ENCODE data around the gene MIOX. TPM values are rescaled to one million over a fixed set of nuclear protein-coding genes. Genes with fewer than 3 reads are reported as not detected.

MIOX gene
- total RNA-seq, 2 donors from 2014 or later: not detected

DNA sequence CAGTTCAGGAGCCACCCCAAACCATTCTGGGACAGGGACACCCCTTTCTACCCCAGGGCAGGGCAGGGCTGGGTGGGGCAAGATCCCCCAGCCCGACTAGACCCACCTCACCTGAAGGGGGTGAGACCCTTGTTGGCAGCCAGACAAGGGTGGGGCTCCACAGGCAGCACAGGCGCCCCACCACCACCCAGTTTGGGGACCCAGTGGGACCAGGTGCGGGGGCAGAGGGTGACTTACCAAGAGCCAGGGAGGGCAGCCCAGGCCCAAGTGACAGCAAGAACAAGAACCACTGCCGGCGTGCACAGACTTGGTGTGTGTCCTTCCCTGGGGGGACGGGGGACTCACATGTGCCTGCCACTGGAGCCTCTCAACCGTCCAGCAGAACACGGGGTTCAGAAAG is 3.1 kb upstream of the MIOX start:
- Histone ChIP-seq H3K4me1 (ENCODE audit: control insufficient read depth, insufficient read depth, low read length) (no peaks in the 10 kb centered on the region), H3K4me3 (ENCODE audit: low read length) (no peak overlapping the region), H3K9ac (ENCODE audit: extremely low read depth, low read length, poor library complexity, severe bottlenecking) (no peak overlapping the region), H3K27ac (ENCODE audit: low read depth, low read length) (no peak overlapping the region), H3K36me3 (ENCODE audit: control insufficient read depth, insufficient read depth, low read length) (no peaks in the 10 kb centered on the region), H3K27me3 (ENCODE audit: control insufficient read depth, insufficient read depth, low read length, poor library complexity, severe bottlenecking) (peaks cover 20% of the 10 kb centered on the region), H3K9me3 (ENCODE audit: control insufficient read depth, low read length) (no peaks in the 10 kb centered on the region)
- 88 to 98% methylated on average over 8 of the region's 8 CpGs for WGBS, 2 experiments (ENCODE audit: insufficient coverage in 1 of 2, insufficient read length in 1 of 2)
- Mint-ChIP-seq H3K4me1 (peaks cover 11% of the 10 kb centered on the region), H3K27ac (no peak overlapping the region), H3K36me3 (ENCODE audit: low read depth) (no peaks in the 10 kb centered on the region), H3K9me3 (no peaks in the 10 kb centered on the region), H3K27me3 (ENCODE audit: insufficient read depth) (peaks cover 65% of the 10 kb centered on the region), H3K4me3 (no peak overlapping the region)
- TF ChIP-seq, protein P1, sequence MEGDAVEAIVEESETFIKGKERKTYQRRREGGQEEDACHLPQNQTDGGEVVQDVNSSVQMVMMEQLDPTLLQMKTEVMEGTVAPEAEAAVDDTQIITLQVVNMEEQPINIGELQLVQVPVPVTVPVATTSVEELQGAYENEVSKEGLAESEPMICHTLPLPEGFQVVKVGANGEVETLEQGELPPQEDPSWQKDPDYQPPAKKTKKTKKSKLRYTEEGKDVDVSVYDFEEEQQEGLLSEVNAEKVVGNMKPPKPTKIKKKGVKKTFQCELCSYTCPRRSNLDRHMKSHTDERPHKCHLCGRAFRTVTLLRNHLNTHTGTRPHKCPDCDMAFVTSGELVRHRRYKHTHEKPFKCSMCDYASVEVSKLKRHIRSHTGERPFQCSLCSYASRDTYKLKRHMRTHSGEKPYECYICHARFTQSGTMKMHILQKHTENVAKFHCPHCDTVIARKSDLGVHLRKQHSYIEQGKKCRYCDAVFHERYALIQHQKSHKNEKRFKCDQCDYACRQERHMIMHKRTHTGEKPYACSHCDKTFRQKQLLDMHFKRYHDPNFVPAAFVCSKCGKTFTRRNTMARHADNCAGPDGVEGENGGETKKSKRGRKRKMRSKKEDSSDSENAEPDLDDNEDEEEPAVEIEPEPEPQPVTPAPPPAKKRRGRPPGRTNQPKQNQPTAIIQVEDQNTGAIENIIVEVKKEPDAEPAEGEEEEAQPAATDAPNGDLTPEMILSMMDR (conservative IDR thresholded peaks at IDR 0.05): no peak
- no peak for DNase-seq

DNA sequence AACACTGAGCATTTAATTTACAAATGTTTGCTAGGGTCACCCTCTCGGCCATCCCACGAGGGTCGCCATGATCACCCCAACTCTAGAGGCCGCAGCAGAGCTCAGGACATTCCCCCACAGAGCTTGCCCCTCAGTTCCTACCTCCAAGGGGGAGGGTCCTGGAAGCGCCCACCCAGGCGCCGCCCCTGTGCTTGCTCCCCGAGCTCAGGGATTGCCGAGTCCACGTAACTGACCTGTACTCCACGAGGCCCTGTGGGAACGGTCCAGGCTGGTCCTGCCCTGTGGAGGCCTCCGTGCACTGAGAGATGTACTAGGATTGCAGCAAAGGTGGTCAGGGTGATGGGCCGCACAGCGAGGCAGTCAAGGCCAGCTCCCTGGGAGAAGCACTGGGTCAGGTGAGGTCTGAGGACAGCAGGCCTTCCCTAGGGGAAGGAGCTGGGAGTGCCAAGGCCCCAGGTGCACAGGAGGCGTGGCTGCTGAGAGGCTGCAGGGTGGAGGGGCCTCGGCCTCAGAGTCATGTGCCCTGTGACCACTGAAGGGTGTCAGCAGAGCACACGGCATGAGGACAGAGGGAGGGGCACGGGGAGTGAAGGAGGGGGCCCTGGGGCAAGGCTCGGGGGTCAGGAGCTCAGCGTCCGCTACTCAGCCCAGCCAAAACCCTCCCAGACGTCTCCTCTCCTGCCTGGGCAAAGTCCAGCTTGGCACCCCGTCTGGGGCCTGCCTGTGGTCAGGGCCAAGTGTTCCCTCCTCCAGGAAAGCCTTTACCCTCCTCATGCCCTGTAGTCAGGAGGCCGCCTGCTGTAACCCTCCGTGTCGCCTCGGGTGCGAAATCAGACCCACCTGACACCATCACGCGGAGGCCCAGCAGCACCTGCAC is 2.4 kb upstream of the MIOX start:
- H3K9ac ChIP-seq (ENCODE audit: extremely low read depth, low read length, poor library complexity, severe bottlenecking): no peak overlapping the region
- Mint-ChIP-seq H3K27me3 (ENCODE audit: insufficient read depth) (peaks cover 61% of the 10 kb centered on the region), H3K4me3 (no peak overlapping the region), H3K27ac (no peak overlapping the region), H3K9me3 (no peaks in the 10 kb centered on the region), H3K4me1 (peaks cover 11% of the 10 kb centered on the region), H3K36me3 (ENCODE audit: low read depth) (no peaks in the 10 kb centered on the region)
- peaks cover 19% of the 10 kb centered on the region for H3K27me3 ChIP-seq (ENCODE audit: control insufficient read depth, insufficient read depth, low read length, poor library complexity, severe bottlenecking)
- no peaks in the 10 kb centered on the region for H3K36me3 ChIP-seq (ENCODE audit: control insufficient read depth, insufficient read depth, low read length)
- 88 to 90% methylated on average over 24 to 31 of the region's 31 CpGs for WGBS, 2 experiments (ENCODE audit: insufficient coverage in 1 of 2, insufficient read length in 1 of 2)
- no peaks in the 10 kb centered on the region for H3K4me1 ChIP-seq (ENCODE audit: control insufficient read depth, insufficient read depth, low read length)
- TF ChIP-seq, protein P1 (conservative IDR thresholded peaks at IDR 0.05): no peak
- no peak overlapping the region for H3K4me3 ChIP-seq (ENCODE audit: low read length)
- no peaks in the 10 kb centered on the region for H3K9me3 ChIP-seq (ENCODE audit: control insufficient read depth, low read length)
- no peak for DNase-seq
- H3K27ac ChIP-seq (ENCODE audit: low read depth, low read length): no peak overlapping the region

DNA sequence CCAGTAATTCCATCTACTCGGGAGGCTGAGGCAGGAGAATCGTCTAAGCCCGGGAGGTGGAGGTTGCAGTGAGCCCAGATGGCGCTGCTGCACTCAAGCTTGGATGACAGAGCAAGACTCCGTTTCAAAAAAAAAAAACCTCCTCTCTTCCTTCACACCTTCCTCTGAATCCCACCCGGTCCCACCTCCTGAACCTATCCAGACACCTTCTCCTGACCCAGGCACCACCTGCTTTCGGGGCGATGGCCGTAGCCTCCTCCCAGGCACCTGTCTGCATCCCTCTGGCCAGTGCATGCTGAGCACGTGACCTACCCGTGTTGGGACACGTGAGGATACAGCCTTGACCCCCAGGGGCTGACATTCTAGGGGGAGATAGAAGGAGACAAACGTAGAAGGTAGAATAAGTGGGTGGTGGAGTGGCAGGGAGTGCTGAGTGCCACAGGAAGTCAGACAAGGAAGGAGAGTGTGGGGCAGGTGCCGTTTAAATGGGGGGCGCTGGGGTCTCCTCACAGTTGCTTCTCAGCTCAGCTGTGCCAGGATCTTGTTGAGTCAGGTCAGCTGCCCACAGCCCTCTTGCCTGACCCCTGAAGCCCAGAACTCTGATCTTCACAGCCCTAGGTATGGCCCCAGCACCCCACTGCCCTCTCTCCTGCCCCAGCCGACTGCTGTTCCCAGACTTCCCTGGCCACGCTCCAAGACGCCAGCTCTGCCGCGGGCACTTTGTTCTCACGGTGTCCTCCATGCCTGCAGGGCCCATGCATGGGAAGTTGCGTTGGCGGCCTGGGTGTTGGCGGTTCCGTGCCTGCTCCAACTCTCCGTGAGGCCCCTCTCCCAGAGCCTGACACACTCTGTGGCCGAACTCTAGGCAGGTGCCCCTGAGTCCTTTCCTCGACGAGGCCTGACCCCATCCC is 1.2 kb upstream of the MIOX start:
- Mint-ChIP-seq H3K4me3 (no peak overlapping the region), H3K9me3 (no peaks in the 10 kb centered on the region), H3K27ac (no peak overlapping the region), H3K27me3 (ENCODE audit: insufficient read depth) (peaks cover 48% of the 10 kb centered on the region), H3K4me1 (peaks cover 11% of the 10 kb centered on the region), H3K36me3 (ENCODE audit: low read depth) (no peaks in the 10 kb centered on the region)
- no peak overlapping the region for H3K9ac ChIP-seq (ENCODE audit: extremely low read depth, low read length, poor library complexity, severe bottlenecking)
- TF ChIP-seq, protein P1 (conservative IDR thresholded peaks at IDR 0.05): peak; percentile 26
- no peak overlapping the region for H3K27ac ChIP-seq (ENCODE audit: low read depth, low read length)
- H3K4me3 ChIP-seq (ENCODE audit: low read length): no peak overlapping the region
- peaks cover 6% of the 10 kb centered on the region for H3K27me3 ChIP-seq (ENCODE audit: control insufficient read depth, insufficient read depth, low read length, poor library complexity, severe bottlenecking)
- H3K4me1 ChIP-seq (ENCODE audit: control insufficient read depth, insufficient read depth, low read length): no peaks in the 10 kb centered on the region
- peak; percentile 62 for DNase-seq
- H3K36me3 ChIP-seq (ENCODE audit: control insufficient read depth, insufficient read depth, low read length): no peaks in the 10 kb centered on the region
- no peaks in the 10 kb centered on the region for H3K9me3 ChIP-seq (ENCODE audit: control insufficient read depth, low read length)
- WGBS, 2 experiments (ENCODE audit: insufficient coverage in 1 of 2, insufficient read length in 1 of 2): 84 to 93% methylated on average over 21 to 29 of the region's 29 CpGs

Data from endodermal cell (in vitro differentiated cells).